Osteocyte (in vitro differentiated cells): ENCODE data around the gene PKD2L2. TPM values are rescaled to one million over a fixed set of nuclear protein-coding genes. Genes with fewer than 3 reads are reported as not detected.
A peak's percentile ranks its signal among the peaks of the same experiment; 100 is the strongest.
"Not testable (repeated sequence)": the region's sequence is repeated elsewhere in the genome, so short reads cannot be mapped to it uniquely, and the experiment has no call there.

Experiments
- DNase-seq: peaks from one replicate; pipeline ENCODE4 v3.0.0; 2021; ENCODE audit warnings: mixed read lengths; ENCODE audit not compliant: unreplicated experiment; ENCODE audit errors: extremely low spot score
- H3K27ac Mint-ChIP-seq: one replicate; pipeline ENCODE4 v1.8.0; 2021; ENCODE audit warnings: mild to moderate bottlenecking, mixed read lengths; ENCODE audit not compliant: unreplicated experiment
- H3K27me3 Mint-ChIP-seq: one replicate; pipeline ENCODE4 v1.8.0; 2021; ENCODE audit warnings: mixed read lengths; ENCODE audit not compliant: unreplicated experiment
- H3K36me3 Mint-ChIP-seq: one replicate; pipeline ENCODE4 v1.8.0; 2021; ENCODE audit warnings: mixed read lengths; ENCODE audit not compliant: unreplicated experiment
- H3K4me1 Mint-ChIP-seq: one replicate; pipeline ENCODE4 v1.8.0; 2021; ENCODE audit warnings: mixed read lengths; ENCODE audit not compliant: unreplicated experiment
- H3K4me3 Mint-ChIP-seq: one replicate; pipeline ENCODE4 v1.8.0; 2021; ENCODE audit warnings: mild to moderate bottlenecking, moderate library complexity, mixed read lengths; ENCODE audit not compliant: unreplicated experiment
- H3K9me3 Mint-ChIP-seq: one replicate; pipeline ENCODE4 v1.8.0; 2021; ENCODE audit warnings: mixed read lengths; ENCODE audit not compliant: unreplicated experiment
- total RNA-seq: library from RNA; stranded (reverse); gene quantifications from 2 replicates; pipeline ENCODE4 v1.2.1, GENCODE V29; 2021
- TF ChIP-seq, protein P1 (sequence below): fragments of 200-600 bp; sonication (generic); IDR thresholded peaks from 2 replicates; pipeline ENCODE4 v1.5.0; 2021; ENCODE audit warnings: antibody characterized with exemption, mild to moderate bottlenecking, moderate library complexity

PKD2L2 gene
- total RNA-seq, 1 donor from 2014 or later, result not detected

DNA sequence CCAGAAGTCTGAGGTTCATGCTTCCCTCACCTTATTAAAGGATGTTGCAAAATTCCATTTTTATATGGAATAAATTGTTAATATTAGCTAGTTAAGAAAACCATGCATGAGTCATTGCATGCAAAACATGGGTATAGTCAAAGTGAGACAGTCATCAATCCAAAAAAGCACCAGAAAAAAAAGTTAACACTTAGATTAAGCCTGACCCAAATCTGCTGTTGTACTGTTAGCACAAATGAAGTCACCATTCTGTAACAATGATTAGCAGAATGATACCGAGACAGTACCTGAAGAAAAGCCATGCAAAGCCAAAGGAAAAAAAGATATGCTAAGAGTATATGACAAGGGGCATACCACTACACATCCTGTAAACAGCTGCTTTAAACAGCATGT is 49.5 kb downstream of the PKD2L2 start:
- Mint-ChIP-seq H3K36me3 (peaks cover 59% of the 10 kb centered on the region), H3K4me3 (no peak overlapping the region)
- TF ChIP-seq, protein P1, sequence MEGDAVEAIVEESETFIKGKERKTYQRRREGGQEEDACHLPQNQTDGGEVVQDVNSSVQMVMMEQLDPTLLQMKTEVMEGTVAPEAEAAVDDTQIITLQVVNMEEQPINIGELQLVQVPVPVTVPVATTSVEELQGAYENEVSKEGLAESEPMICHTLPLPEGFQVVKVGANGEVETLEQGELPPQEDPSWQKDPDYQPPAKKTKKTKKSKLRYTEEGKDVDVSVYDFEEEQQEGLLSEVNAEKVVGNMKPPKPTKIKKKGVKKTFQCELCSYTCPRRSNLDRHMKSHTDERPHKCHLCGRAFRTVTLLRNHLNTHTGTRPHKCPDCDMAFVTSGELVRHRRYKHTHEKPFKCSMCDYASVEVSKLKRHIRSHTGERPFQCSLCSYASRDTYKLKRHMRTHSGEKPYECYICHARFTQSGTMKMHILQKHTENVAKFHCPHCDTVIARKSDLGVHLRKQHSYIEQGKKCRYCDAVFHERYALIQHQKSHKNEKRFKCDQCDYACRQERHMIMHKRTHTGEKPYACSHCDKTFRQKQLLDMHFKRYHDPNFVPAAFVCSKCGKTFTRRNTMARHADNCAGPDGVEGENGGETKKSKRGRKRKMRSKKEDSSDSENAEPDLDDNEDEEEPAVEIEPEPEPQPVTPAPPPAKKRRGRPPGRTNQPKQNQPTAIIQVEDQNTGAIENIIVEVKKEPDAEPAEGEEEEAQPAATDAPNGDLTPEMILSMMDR, result no peak

DNA sequence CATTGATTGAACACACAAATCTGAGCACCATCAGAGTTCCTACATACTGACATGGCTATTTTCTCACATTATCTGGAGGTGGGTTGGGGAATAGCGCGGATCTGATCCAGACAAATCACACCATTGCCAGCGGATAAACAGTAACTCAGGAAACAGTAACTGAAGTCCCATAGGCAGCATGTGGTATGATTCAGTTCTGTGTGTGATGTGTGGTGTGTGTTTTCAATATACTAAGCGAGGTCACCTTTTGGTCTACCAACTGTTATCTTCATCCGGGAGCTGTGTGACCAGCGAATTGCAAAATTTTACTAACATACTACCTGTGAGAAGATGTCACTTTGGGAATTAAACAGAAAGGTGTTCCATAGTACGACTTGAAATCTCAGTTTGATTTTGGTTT is 50.1 kb downstream of the PKD2L2 start:
- no peaks in the 10 kb centered on the region for H3K9me3 Mint-ChIP-seq
- DNase-seq, result no peak
- no peak overlapping the region for H3K27ac Mint-ChIP-seq
- H3K36me3 Mint-ChIP-seq, result peaks cover 64% of the 10 kb centered on the region
- TF ChIP-seq, protein P1, result no peak
- H3K27me3 Mint-ChIP-seq, result no peaks in the 10 kb centered on the region
- H3K4me1 Mint-ChIP-seq, result peaks cover 4% of the 10 kb centered on the region
- H3K4me3 Mint-ChIP-seq, result no peak overlapping the region

More for the DNA sequence above, 49.5 kb downstream of the PKD2L2 start:
- no peak for DNase-seq
- Mint-ChIP-seq H3K4me1 (peaks cover 8% of the 10 kb centered on the region), H3K27me3 (no peaks in the 10 kb centered on the region), H3K9me3 (no peaks in the 10 kb centered on the region), H3K27ac (no peak overlapping the region)

DNA sequence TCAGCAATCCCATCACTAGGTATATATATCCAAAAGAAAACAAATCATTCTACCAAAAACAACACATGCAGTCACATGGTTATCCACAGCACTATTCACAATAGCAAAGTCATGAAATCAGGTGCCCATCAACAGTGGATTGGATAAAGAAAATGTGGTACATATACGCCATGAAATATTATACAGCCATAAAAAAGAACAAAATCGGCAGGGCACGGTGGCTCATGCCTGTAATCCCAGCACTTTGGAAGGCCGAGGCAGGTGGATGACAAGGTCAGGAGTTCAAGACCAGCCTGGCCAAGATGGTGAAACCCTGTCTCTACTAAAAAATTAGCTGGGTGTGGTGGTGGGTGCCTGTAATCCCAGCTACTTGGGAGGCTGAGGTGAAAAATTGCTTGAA is 55.0 kb downstream of the PKD2L2 start:
- H3K4me3 Mint-ChIP-seq, H3K9me3 Mint-ChIP-seq, DNase-seq, H3K27ac Mint-ChIP-seq, H3K4me1 Mint-ChIP-seq, H3K27me3 Mint-ChIP-seq: not testable (repeated sequence)
- peaks cover 76% of the 10 kb centered on the region for H3K36me3 Mint-ChIP-seq

- TF ChIP-seq, protein P1, result no peak
- H3K9me3 Mint-ChIP-seq, result no peaks in the 10 kb centered on the region
- no peak overlapping the region for H3K4me3 Mint-ChIP-seq
- no peaks in the 10 kb centered on the region for H3K4me1 Mint-ChIP-seq
- peaks cover 76% of the 10 kb centered on the region for H3K36me3 Mint-ChIP-seq
- H3K27ac Mint-ChIP-seq, result no peak overlapping the region
- H3K27me3 Mint-ChIP-seq, result no peaks in the 10 kb centered on the region
- DNase-seq, result no peak
Observed at GRCh38 chr5:137945825-137946224, 56.6 kb downstream of the PKD2L2 start.

- Mint-ChIP-seq H3K9me3 (no peaks in the 10 kb centered on the region), H3K4me3 (peak overlapping the region; percentile 58), H3K36me3 (peaks cover 38% of the 10 kb centered on the region), H3K27ac (peak overlapping the region; percentile 82), H3K4me1 (peaks cover 16% of the 10 kb centered on the region), H3K27me3 (no peaks in the 10 kb centered on the region)
- DNase-seq, result no peak
- TF ChIP-seq, protein P1, result no peak
Observed at GRCh38 chr5:137954131-137954879, 65.0 kb downstream of the PKD2L2 start.
